Measurements from ENCODE around the gene ACSS3.

GRCh38 chr12:81161680-81162079 lies 83.8 kb downstream of the ACSS3 start:
- no peak for TF ChIP-seq CTCF (IDR thresholded peaks at IDR 0.05)
- no peak for TF ChIP-seq POLR2A (IDR thresholded peaks at IDR 0.05)
